Measurements from ENCODE around the gene KIAA1755. TPM values are rescaled to one million over a fixed set of nuclear protein-coding genes. Genes with fewer than 3 reads are reported as not detected.

KIAA1755 gene
- total and polyA plus RNA-seq, 9 of the 15 experiments (the other 6 are each of a cell fraction or from before 2014, with no cell fraction given) = not detected

- Histone ChIP-seq H2AFZ (ENCODE audit: low read depth, low read length) (peak overlapping the region; percentile 82), H3K9ac (ENCODE audit: insufficient read depth in 1 of 2, low read depth in 2 of 2, low read length in 2 of 2) (0 out of 4 replicates have a peak overlapping the region, but pooled peaks of 1 of the 2 experiments have one; percentile 64), H4K20me1 (replicated peaks; ENCODE audit: control insufficient read depth, insufficient read depth, low read length) (no peaks in the 10 kb centered on the region), H3K9me3 (replicated peaks; ENCODE audit: control insufficient read depth, insufficient read depth, low read depth, low read length) (no peaks in the 10 kb centered on the region), H3K4me3 (no peak overlapping the region), H3K27ac (ENCODE audit: extremely low read depth, low read depth, low read length) (no peak overlapping the region), H3K79me2 (ENCODE audit: control insufficient read depth, insufficient read depth, low read length) (peaks cover 40% of the 10 kb centered on the region), H3K36me3 (ENCODE audit: control insufficient read depth, insufficient read depth, low read length) (peaks cover 4% of the 10 kb centered on the region; the same call in 2 of the 3 replicates), H3K4me2 (ENCODE audit: insufficient read depth, low read length) (peak overlapping the region; percentile 99; the same call in 1 of the 2 replicates), H3K4me1 (replicated peaks in 1 of 2; ENCODE audit: control insufficient read depth in 2 of 2, insufficient read depth in 2 of 2, low read length in 2 of 2) (peaks cover 36 to 42% of the 10 kb centered on the region in 2 experiments; a peak in 4 of 5 replicates), H3K27me3 (ENCODE audit: control insufficient read depth in 2 of 2, insufficient read depth in 2 of 2, low read length in 2 of 2) (no peaks in the 10 kb centered on the region), H3K9me1 (ENCODE audit: control insufficient read depth, insufficient read depth, low read length) (no peaks in the 10 kb centered on the region)
- TF ChIP-seq, protein P1, sequence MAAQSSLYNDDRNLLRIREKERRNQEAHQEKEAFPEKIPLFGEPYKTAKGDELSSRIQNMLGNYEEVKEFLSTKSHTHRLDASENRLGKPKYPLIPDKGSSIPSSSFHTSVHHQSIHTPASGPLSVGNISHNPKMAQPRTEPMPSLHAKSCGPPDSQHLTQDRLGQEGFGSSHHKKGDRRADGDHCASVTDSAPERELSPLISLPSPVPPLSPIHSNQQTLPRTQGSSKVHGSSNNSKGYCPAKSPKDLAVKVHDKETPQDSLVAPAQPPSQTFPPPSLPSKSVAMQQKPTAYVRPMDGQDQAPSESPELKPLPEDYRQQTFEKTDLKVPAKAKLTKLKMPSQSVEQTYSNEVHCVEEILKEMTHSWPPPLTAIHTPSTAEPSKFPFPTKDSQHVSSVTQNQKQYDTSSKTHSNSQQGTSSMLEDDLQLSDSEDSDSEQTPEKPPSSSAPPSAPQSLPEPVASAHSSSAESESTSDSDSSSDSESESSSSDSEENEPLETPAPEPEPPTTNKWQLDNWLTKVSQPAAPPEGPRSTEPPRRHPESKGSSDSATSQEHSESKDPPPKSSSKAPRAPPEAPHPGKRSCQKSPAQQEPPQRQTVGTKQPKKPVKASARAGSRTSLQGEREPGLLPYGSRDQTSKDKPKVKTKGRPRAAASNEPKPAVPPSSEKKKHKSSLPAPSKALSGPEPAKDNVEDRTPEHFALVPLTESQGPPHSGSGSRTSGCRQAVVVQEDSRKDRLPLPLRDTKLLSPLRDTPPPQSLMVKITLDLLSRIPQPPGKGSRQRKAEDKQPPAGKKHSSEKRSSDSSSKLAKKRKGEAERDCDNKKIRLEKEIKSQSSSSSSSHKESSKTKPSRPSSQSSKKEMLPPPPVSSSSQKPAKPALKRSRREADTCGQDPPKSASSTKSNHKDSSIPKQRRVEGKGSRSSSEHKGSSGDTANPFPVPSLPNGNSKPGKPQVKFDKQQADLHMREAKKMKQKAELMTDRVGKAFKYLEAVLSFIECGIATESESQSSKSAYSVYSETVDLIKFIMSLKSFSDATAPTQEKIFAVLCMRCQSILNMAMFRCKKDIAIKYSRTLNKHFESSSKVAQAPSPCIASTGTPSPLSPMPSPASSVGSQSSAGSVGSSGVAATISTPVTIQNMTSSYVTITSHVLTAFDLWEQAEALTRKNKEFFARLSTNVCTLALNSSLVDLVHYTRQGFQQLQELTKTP (IDR thresholded peaks at IDR 0.05; ENCODE audit: low read depth in 1 of 2, partially characterized antibody in 2 of 2) = peak in 1 of 2 experiments; percentile 2
- TF ChIP-seq, protein P2, sequence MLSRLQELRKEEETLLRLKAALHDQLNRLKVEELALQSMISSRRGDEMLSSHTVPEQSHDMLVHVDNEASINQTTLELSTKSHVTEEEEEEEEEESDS (CRISPR knock-in tag; IDR thresholded peaks at IDR 0.05) = no peak
- no peak for TF ChIP-seq ZZZ3 (IDR thresholded peaks at IDR 0.05)
- peak; percentile 75 for TF ChIP-seq ZKSCAN1 (IDR thresholded peaks at IDR 0.05; ENCODE audit: low read depth, low read length)
- POLR2A ChIA-PET = interaction anchor here (0.8 kb wide), 1 partner anchor 124 kb away, joined by 3 read pairs; no protein-coding TSS in a partner anchor
- DNase-seq (ENCODE audit: extremely low read depth in 1 of 4, low spot score in 3 of 4) (no peak), FAIRE-seq (no peak), ATAC-seq (no peak)
- in situ Hi-C loops (cut with MboI) = loop anchor here (10.0 kb wide), 1 partner anchor 91 kb away; no protein-coding TSS in a partner anchor
- CTCF ChIA-PET (ENCODE audit: low intra/inter-chr PET ratio) = interaction anchor here (1.0 to 3.4 kb wide), 3 partner anchors 93 to 108 kb away, joined by 3 to 30 read pairs (median 15); no protein-coding TSS in a partner anchor
- WGBS (ENCODE audit: insufficient coverage, low coverage, missing lambda C conversion rate) = 79% methylated on average over 10 of the region's 11 CpGs
- intact Hi-C loops (cut with micrococcal nuclease) = loop anchor here (1.0 to 2.0 kb wide), 4 partner anchors 53 to 109 kb away; no protein-coding TSS in a partner anchor
- BruUV-seq (replicated peaks) = no TSS peak
These were observed 94.4 kb downstream of the KIAA1755 start for GRCh38 chr20:38165966-38166702.

Measured in K562 (cell line).